PC-9 (cell line): Measurements from ENCODE around the gene RYR2. TPM values are rescaled to one million over a fixed set of nuclear protein-coding genes. Genes with fewer than 3 reads are reported as not detected.

Source experiments
- BruUV-seq: library from RNA; stranded (reverse); fragments of 400-500 nt; replicated peaks from 2 replicates; lab custom pipeline; 2021; lab: Mats Ljungman, UMichigan
- CTCF ChIA-PET: fragments of 300-600 bp; sonication (Branson Sonifier 250); formaldehyde crosslinking; loops from one replicate; lab custom pipeline; 2022; ENCODE audit warnings: antibody characterized with exemption; lab: Charles Lee
- POLR2A ChIA-PET: fragments of 300-600 bp; sonication (Branson Sonifier 250); formaldehyde crosslinking; loops from one replicate; lab custom pipeline; 2022; ENCODE audit warnings: antibody characterized with exemption; ENCODE audit not compliant: unreplicated experiment; lab: Charles Lee
- DNase-seq, 2 experiments: peaks; one replicate each; pipeline versions ENCODE4 v3.0.0 to v3.0.0-alpha.2; 2015 to 2022; ENCODE audit warnings: mixed read lengths in 1 of 2
- H2AFZ ChIP-seq: fragments of 200-600 bp; sonication (generic); 2 replicates; pipeline ENCODE4 v1.8.1; 2017; ENCODE audit warnings: antibody characterized with exemption
- H3F3A ChIP-seq: fragments of 200-600 bp; sonication (generic); 2 replicates; pipeline ENCODE4 v1.8.1; 2017; ENCODE audit warnings: antibody characterized with exemption, mild to moderate bottlenecking, low read depth; ENCODE audit not compliant: insufficient read depth
- H3K27ac ChIP-seq: fragments of 200-600 bp; sonication (generic); 2 replicates; pipeline ENCODE4 v1.6.1; 2016; ENCODE audit warnings: mixed run types
- H3K27me3 ChIP-seq: fragments of 200-600 bp; sonication (generic); 2 replicates; pipeline ENCODE4 v1.6.1; 2016; ENCODE audit warnings: low read depth, mixed run types; ENCODE audit not compliant: insufficient read depth
- H3K36me3 ChIP-seq: fragments of 200-600 bp; sonication (generic); 2 replicates; pipeline ENCODE4 v1.6.1; 2016; ENCODE audit warnings: low read depth, mixed run types
- H3K4me1 ChIP-seq: fragments of 200-600 bp; sonication (generic); replicated peaks from 2 replicates; pipeline ENCODE4 v1.6.1; 2016; ENCODE audit warnings: mixed run types; ENCODE audit not compliant: insufficient read depth
- H3K4me2 ChIP-seq: fragments of 200-600 bp; sonication (generic); 2 replicates; pipeline ENCODE4 v1.6.1; 2017; ENCODE audit warnings: mixed run types
- H3K4me3 ChIP-seq: fragments of 200-600 bp; sonication (generic); 2 replicates; pipeline ENCODE4 v1.6.1; 2016; ENCODE audit warnings: mixed run types
- H3K79me2 ChIP-seq: fragments of 200-600 bp; sonication (generic); 2 replicates; pipeline ENCODE4 v1.6.1; 2017; ENCODE audit warnings: low read depth, mixed run types
- H3K9me2 ChIP-seq: fragments of 200-600 bp; sonication (generic); 2 replicates; pipeline ENCODE4 v1.8.1; 2017; ENCODE audit warnings: mild to moderate bottlenecking; ENCODE audit not compliant: insufficient read depth
- H3K9me3 ChIP-seq: fragments of 200-600 bp; sonication (generic); 2 replicates; pipeline ENCODE4 v1.8.1; 2016; ENCODE audit warnings: low read depth; ENCODE audit not compliant: insufficient read depth
- H4K20me1 ChIP-seq: fragments of 200-600 bp; sonication (generic); 2 replicates; pipeline ENCODE4 v1.8.1; 2017; ENCODE audit not compliant: insufficient read depth
- EZH2 ChIP-seq: fragments of 200-600 bp; sonication (generic); IDR thresholded peaks from 2 replicates; pipeline ENCODE4 v1.8.0; 2017; ENCODE audit warnings: antibody characterized with exemption, low read depth
- intact Hi-C: fragments of 100-400 bp; cut with micrococcal nuclease; formaldehyde crosslinking; loops from one replicate; pipeline ENCODE4 v1.10.0; 2022; ENCODE audit not compliant: unreplicated experiment
- total RNA-seq: library from RNA; stranded (reverse); gene quantifications from 2 replicates; pipeline ENCODE4 v1.2.3, GENCODE V29; 2021
- TF ChIP-seq, protein P1 (sequence below): fragments of 200-600 bp; sonication (generic); conservative IDR thresholded peaks from 2 replicates; pipeline ENCODE4 v1.6.1; 2017; ENCODE audit warnings: mixed run types, antibody characterized with exemption, mild to moderate bottlenecking, moderate library complexity

RYR2 gene
- total RNA-seq, 1 experiment from 2014 or later: not detected

DNA sequence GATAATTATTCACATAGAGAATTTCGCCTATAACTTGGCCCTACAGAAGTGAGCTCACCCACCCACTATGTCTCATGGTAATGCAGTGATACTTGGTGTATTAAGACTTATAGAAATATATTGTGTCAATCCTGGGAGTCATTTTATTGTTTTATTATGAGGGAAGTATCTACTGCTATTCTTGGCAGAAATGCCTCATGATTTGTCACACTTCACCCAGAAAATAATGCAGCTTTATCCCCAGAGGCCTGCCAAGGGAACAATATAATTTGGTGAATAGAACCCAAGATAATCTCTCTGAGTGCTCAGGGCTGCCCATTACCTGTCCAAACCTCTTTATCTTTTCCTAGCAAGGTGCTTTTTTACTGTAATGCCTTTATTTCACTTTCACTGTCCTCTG is 750.7 kb downstream of the RYR2 start:
- Histone ChIP-seq H3K9me2 (no peaks in the 10 kb centered on the region), H3K27ac (no peak overlapping the region), H3K4me1 (no peaks in the 10 kb centered on the region), H3F3A (no peaks in the 10 kb centered on the region), H3K9me3 (no peaks in the 10 kb centered on the region), H3K27me3 (no peaks in the 10 kb centered on the region), H3K4me3 (no peak overlapping the region), H2AFZ (no peak overlapping the region), H4K20me1 (no peaks in the 10 kb centered on the region), H3K4me2 (no peak overlapping the region), H3K36me3 (no peaks in the 10 kb centered on the region), H3K79me2 (no peaks in the 10 kb centered on the region)
- no TSS peak for BruUV-seq
- no peak for DNase-seq
- intact Hi-C loops: no loop called here
- CTCF ChIA-PET: interaction anchor here (0.6 kb wide), 1 partner anchor 1571 kb away, joined by 3 read pairs; no protein-coding TSS in a partner anchor
- POLR2A ChIA-PET: no interaction called here
- no peak for TF ChIP-seq EZH2
- TF ChIP-seq, protein P1, sequence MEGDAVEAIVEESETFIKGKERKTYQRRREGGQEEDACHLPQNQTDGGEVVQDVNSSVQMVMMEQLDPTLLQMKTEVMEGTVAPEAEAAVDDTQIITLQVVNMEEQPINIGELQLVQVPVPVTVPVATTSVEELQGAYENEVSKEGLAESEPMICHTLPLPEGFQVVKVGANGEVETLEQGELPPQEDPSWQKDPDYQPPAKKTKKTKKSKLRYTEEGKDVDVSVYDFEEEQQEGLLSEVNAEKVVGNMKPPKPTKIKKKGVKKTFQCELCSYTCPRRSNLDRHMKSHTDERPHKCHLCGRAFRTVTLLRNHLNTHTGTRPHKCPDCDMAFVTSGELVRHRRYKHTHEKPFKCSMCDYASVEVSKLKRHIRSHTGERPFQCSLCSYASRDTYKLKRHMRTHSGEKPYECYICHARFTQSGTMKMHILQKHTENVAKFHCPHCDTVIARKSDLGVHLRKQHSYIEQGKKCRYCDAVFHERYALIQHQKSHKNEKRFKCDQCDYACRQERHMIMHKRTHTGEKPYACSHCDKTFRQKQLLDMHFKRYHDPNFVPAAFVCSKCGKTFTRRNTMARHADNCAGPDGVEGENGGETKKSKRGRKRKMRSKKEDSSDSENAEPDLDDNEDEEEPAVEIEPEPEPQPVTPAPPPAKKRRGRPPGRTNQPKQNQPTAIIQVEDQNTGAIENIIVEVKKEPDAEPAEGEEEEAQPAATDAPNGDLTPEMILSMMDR: no peak

DNA sequence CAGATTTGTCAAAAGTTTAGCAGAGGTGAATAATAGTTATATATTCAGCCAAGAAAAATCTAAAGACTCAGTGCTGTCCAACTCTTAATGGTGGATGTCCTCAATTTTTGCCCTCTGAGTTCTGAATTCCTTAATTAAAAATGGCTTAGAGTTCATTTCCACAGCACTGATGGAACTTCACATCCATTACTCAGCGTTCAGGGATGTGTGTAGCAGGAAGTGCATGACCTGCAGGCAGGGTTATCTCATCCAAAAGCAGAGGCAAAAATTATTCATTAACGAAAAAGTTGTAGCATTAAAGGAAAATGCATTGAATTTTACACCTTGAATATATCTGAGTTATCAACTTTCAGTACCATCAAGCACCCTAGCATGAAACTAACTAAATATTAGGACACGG is 752.1 kb downstream of the RYR2 start:
- Histone ChIP-seq H3K27ac (no peak overlapping the region), H3K79me2 (no peaks in the 10 kb centered on the region), H3K27me3 (no peaks in the 10 kb centered on the region), H3K9me3 (no peaks in the 10 kb centered on the region), H3K4me2 (no peak overlapping the region), H3K36me3 (no peaks in the 10 kb centered on the region), H3F3A (no peaks in the 10 kb centered on the region), H3K9me2 (no peaks in the 10 kb centered on the region), H3K4me3 (no peak overlapping the region), H3K4me1 (no peaks in the 10 kb centered on the region), H4K20me1 (no peaks in the 10 kb centered on the region), H2AFZ (no peak overlapping the region)
- POLR2A ChIA-PET: no interaction called here
- intact Hi-C loops: no loop called here
- CTCF ChIA-PET: no interaction called here
- BruUV-seq: no TSS peak
- no peak for TF ChIP-seq EZH2
- TF ChIP-seq, protein P1: no peak
- DNase-seq: no peak

DNA sequence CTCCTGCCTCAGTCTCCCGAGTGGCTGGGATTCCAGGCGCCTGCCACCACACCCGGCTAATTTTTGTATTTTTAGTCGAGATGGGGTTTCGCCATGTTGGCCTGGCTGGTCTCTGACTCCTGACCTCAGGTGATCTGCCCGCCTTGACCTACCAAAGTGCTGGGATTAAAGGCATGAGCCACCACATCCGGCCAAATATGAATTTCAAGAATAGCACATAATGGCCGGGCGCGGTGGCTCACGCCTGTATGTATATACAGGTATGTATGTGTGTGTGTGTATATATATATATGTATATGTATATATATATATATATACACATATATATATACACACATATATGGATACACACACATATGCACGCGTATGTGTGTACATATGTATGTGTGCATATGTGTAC is 753.6 kb downstream of the RYR2 start:
- ChIA-PET POLR2A (no interaction called here), CTCF (no interaction called here)
- no TSS peak for BruUV-seq
- Histone ChIP-seq H3K27ac (no peak overlapping the region), H3K4me1 (no peaks in the 10 kb centered on the region), H3K9me2 (no peaks in the 10 kb centered on the region), H3F3A (no peaks in the 10 kb centered on the region), H3K9me3 (no peaks in the 10 kb centered on the region), H4K20me1 (no peaks in the 10 kb centered on the region), H3K27me3 (no peaks in the 10 kb centered on the region), H3K79me2 (no peaks in the 10 kb centered on the region), H3K4me2 (no peak overlapping the region), H3K36me3 (no peaks in the 10 kb centered on the region), H3K4me3 (no peak overlapping the region), H2AFZ (no peak overlapping the region)
- DNase-seq: no peak
- TF ChIP-seq, protein P1: no peak
- no peak for TF ChIP-seq EZH2
- intact Hi-C loops: no loop called here
